Activated CD8-positive, alpha-beta memory T cell treated with anti-CD3 and anti-CD28 coated beads for 48 hours (primary cell): Measurements from ENCODE around the gene OR6C76.

ENCODE experiments used
- DNase-seq, 3 experiments: peaks; one replicate each; pipeline ENCODE4 v3.0.0-alpha.2; 2020; ENCODE audit warnings: low read depth in 2 of 3, low spot score in 2 of 3

The OR6C76 gene

DNA sequence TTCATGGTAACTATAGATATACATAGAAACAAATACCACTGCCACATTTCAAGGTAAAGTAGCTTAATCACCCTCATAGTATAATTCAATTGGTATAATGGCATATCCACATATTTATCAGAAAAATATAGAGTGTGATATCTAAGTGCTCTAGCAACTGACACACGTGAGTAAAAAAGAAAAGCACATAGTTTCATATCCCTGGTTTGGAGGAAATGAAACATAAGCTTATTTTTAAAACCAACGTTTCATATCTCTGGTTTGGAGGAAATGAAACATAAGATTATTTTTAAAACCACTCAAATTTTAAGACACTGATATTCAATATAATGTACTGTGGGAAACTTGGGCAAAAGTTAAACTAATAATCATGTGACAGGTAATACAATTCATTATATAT lies 41.8 kb downstream of the OR6C76 start:
- DNase-seq: no peak

DNA sequence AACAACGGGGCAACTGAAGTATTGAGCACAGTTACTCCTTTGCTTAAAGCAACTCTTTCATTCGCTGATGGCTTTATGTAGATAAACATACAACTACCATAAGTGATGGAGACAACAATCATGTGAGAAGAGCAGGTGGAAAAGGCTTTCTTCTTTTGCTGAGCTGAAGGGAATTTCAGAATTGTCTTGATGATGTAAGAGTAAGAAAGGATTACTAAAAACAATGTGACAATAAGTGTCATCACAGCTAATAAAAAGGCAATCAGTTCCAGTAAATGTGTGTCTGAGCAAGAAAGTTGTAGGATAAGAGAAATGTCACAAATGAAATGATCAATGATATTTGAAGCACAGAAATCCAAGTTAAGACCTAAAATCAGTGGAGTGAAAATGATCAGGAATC lies 43.2 kb downstream of the OR6C76 start:
- DNase-seq: no peak

DNA sequence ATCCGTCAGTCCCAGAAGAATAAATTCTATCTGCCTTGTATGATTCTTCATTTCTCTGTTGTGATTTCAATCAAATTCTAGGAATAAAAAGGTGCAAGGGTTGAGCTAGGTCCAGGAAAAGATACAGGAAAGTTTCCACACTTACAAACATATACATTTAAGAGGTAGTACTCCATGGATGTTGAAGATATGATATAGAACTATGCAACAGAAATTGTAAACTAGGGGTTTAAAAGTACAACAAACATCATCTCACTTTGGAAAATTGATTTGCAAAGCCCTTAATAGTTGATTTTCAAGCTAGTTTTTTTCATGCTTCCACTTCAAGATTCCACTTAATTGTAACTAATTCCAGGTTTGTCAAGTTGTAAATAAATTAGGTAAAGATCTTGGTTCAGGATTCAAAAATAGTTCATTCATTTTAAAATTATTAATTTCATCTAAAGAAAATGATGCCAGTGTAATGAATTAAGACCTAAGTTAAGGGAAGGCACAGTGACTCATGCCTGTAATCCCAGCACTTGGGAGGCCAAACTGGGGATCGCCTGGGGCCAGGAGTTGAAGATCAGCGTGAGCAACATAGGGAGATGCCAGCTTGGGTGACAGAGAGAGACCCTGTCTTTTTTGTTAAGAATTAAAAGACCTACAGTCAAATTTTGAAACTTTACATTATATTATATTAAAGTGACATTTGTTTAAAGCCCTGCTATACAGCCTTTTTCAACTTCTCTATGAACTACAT lies 44.2 kb downstream of the OR6C76 start, which contains the start of gene OR6C70:
Gene OR6C70, minus strand, starts transcription at position 51 of the 742 bp plus-strand sequence. Its CDS starts 0 bp downstream, at position 51.
- no peak for DNase-seq

GRCh38 chr12:55472264-55472663 lies 46.2 kb downstream of the OR6C76 start:
- no peak for DNase-seq
